ENCODE data around the gene PTPRU.

Gene PTPRU

GRCh38 chr1:29341936-29342335 lies 105.6 kb downstream of the PTPRU start:
- Histone ChIP-seq H3K4me3 (ENCODE audit: insufficient read length, low read depth) (no peak overlapping the region), H3K36me3 (ENCODE audit: insufficient read depth, insufficient read length, low read length) (no peaks in the 10 kb centered on the region), H3K9me3 (ENCODE audit: insufficient read depth, low read length) (no peaks in the 10 kb centered on the region), H3K9ac (ENCODE audit: insufficient read length, low read depth) (no peak overlapping the region), H3K27me3 (ENCODE audit: insufficient read depth, insufficient read length) (peaks cover 3% of the 10 kb centered on the region), H3K4me1 (ENCODE audit: insufficient read depth, insufficient read length) (peaks cover 3% of the 10 kb centered on the region)
- TF ChIP-seq SUZ12 (IDR thresholded peaks at IDR 0.05; ENCODE audit: extremely low read depth, insufficient read depth, insufficient read length): no peak
- no peak for TF ChIP-seq YY1 (IDR thresholded peaks at IDR 0.05; ENCODE audit: insufficient read depth, insufficient read length)
- TF ChIP-seq ZNF274 (IDR thresholded peaks at IDR 0.05; ENCODE audit: low read depth, low read length): no peak
- DNase-seq (ENCODE audit: low read depth, low spot score): no peak

DNA sequence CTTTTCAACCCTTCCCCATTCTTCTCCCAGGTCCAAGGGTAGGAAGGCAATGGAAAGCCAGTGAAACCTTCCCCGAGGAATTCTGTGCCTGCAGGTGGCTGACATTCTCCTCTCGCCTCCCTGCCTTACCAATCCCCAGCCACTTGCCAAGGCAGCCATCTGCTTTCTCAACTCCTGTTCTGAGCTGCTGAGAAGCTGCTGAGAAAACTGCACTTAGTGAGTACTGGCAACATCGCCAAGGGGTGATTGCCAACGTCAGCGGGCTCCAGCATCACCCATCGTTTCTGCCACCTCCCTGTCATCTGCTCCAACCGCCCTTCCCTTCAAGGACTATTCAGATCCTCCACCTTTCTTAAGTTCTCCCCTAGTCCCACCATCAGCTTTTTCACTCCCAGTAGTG lies 106.0 kb downstream of the PTPRU start:
- no peaks in the 10 kb centered on the region for H3K9me3 ChIP-seq (ENCODE audit: insufficient read depth, low read length)
- H3K4me3 ChIP-seq (ENCODE audit: insufficient read length, low read depth): no peak overlapping the region
- H3K9ac ChIP-seq (ENCODE audit: insufficient read length, low read depth): no peak overlapping the region
- TF ChIP-seq SUZ12 (IDR thresholded peaks at IDR 0.05; ENCODE audit: extremely low read depth, insufficient read depth, insufficient read length) (no peak), YY1 (IDR thresholded peaks at IDR 0.05; ENCODE audit: insufficient read depth, insufficient read length) (no peak), ZNF274 (IDR thresholded peaks at IDR 0.05; ENCODE audit: low read depth, low read length) (no peak)
- no peak for DNase-seq (ENCODE audit: low read depth, low spot score)
- H3K27me3 ChIP-seq (ENCODE audit: insufficient read depth, insufficient read length): peaks cover 3% of the 10 kb centered on the region
- no peaks in the 10 kb centered on the region for H3K36me3 ChIP-seq (ENCODE audit: insufficient read depth, insufficient read length, low read length)
- H3K4me1 ChIP-seq (ENCODE audit: insufficient read depth, insufficient read length): peaks cover 3% of the 10 kb centered on the region

DNA sequence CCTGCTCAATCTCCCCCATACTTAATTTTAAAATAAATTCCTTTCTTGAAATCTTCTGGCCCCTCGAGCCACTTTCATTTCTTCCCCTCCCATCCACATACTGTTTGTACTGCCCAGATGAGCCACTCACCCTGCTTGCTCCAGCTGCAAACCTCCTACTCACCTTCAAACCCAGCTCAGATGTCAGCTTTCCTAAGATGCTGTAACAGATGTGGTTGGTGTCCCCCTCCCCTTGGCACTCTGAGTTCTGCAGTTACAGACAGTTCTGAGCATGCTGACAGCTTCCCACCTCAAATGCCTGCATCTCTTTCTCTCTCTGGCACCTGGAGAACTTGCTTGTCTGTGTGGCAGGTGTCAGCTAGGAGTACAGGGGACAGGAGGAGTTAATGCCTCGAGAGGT lies 106.7 kb downstream of the PTPRU start:
- DNase-seq (ENCODE audit: low read depth, low spot score): no peak

DNA sequence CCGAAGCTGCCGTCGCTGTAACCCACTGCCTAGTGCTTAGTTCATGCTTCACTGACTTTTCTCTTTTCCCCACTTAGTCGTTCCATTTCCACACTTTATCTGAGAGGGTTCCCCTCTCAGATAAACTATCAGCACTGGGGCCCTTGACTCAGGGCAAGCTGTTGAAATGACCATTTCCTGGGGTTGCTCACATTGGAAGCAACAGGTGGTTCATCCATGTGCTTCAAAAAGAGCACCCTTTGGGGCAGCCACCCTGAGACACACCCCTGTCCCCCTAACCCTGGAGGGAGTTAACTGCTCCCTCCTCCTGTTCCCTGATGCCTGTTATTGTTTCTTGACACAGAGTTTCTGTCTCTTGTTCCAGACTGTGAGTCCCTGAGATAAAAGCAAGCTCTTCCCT lies 107.2 kb downstream of the PTPRU start:
- Histone ChIP-seq H3K9ac (ENCODE audit: insufficient read length, low read depth) (no peak overlapping the region), H3K36me3 (ENCODE audit: insufficient read depth, insufficient read length, low read length) (no peaks in the 10 kb centered on the region), H3K4me1 (ENCODE audit: insufficient read depth, insufficient read length) (peaks cover 3% of the 10 kb centered on the region), H3K27me3 (ENCODE audit: insufficient read depth, insufficient read length) (peaks cover 3% of the 10 kb centered on the region), H3K9me3 (ENCODE audit: insufficient read depth, low read length) (no peaks in the 10 kb centered on the region), H3K4me3 (ENCODE audit: insufficient read length, low read depth) (no peak overlapping the region)
- no peak for DNase-seq (ENCODE audit: low read depth, low spot score)
- no peak for TF ChIP-seq YY1 (IDR thresholded peaks at IDR 0.05; ENCODE audit: insufficient read depth, insufficient read length)
- no peak for TF ChIP-seq ZNF274 (IDR thresholded peaks at IDR 0.05; ENCODE audit: low read depth, low read length)
- no peak for TF ChIP-seq SUZ12 (IDR thresholded peaks at IDR 0.05; ENCODE audit: extremely low read depth, insufficient read depth, insufficient read length)

More for the DNA sequence above, 106.7 kb downstream of the PTPRU start:
- no peak overlapping the region for H3K4me3 ChIP-seq (ENCODE audit: insufficient read length, low read depth)
- peaks cover 3% of the 10 kb centered on the region for H3K27me3 ChIP-seq (ENCODE audit: insufficient read depth, insufficient read length)
- peaks cover 3% of the 10 kb centered on the region for H3K4me1 ChIP-seq (ENCODE audit: insufficient read depth, insufficient read length)
- no peak for TF ChIP-seq YY1 (IDR thresholded peaks at IDR 0.05; ENCODE audit: insufficient read depth, insufficient read length)
- no peak for TF ChIP-seq ZNF274 (IDR thresholded peaks at IDR 0.05; ENCODE audit: low read depth, low read length)
- no peak for TF ChIP-seq SUZ12 (IDR thresholded peaks at IDR 0.05; ENCODE audit: extremely low read depth, insufficient read depth, insufficient read length)
- H3K9me3 ChIP-seq (ENCODE audit: insufficient read depth, low read length): no peaks in the 10 kb centered on the region
- H3K36me3 ChIP-seq (ENCODE audit: insufficient read depth, insufficient read length, low read length): no peaks in the 10 kb centered on the region
- H3K9ac ChIP-seq (ENCODE audit: insufficient read length, low read depth): peak overlapping the region; percentile 27

DNA sequence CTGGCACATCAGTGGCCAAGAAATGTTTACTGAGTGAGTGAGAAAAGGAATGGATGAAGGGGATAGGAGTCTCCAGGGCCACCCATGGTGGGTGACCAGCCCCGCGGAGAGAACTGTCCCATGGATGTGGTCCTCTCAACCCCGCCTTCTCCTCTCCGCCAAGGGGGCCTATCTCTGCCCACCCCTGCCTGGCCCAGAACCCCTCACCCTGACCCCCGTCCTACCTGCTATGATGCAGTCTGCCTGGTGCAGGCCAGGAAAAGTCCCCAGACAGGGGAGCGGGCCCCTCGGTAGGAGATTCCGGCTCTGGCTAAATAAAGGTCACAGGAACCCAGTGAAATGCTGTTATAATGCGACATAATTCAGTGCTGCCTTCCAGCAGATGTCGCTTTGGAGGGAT lies 107.6 kb downstream of the PTPRU start:
- Histone ChIP-seq H3K9ac (ENCODE audit: insufficient read length, low read depth) (no peak overlapping the region), H3K36me3 (ENCODE audit: insufficient read depth, insufficient read length, low read length) (no peaks in the 10 kb centered on the region), H3K4me3 (ENCODE audit: insufficient read length, low read depth) (no peak overlapping the region), H3K27me3 (ENCODE audit: insufficient read depth, insufficient read length) (peaks cover 3% of the 10 kb centered on the region), H3K4me1 (ENCODE audit: insufficient read depth, insufficient read length) (peaks cover 3% of the 10 kb centered on the region), H3K9me3 (ENCODE audit: insufficient read depth, low read length) (no peaks in the 10 kb centered on the region)
- no peak for DNase-seq (ENCODE audit: low read depth, low spot score)
- no peak for TF ChIP-seq SUZ12 (IDR thresholded peaks at IDR 0.05; ENCODE audit: extremely low read depth, insufficient read depth, insufficient read length)
- no peak for TF ChIP-seq YY1 (IDR thresholded peaks at IDR 0.05; ENCODE audit: insufficient read depth, insufficient read length)
- TF ChIP-seq ZNF274 (IDR thresholded peaks at IDR 0.05; ENCODE audit: low read depth, low read length): no peak

GRCh38 chr1:29344336-29344735 lies 108.0 kb downstream of the PTPRU start:
- no peak for DNase-seq (ENCODE audit: low read depth, low spot score)
- H3K36me3 ChIP-seq (ENCODE audit: insufficient read depth, insufficient read length, low read length): no peaks in the 10 kb centered on the region
- no peaks in the 10 kb centered on the region for H3K9me3 ChIP-seq (ENCODE audit: insufficient read depth, low read length)
- TF ChIP-seq ZNF274 (IDR thresholded peaks at IDR 0.05; ENCODE audit: low read depth, low read length) (no peak), SUZ12 (IDR thresholded peaks at IDR 0.05; ENCODE audit: extremely low read depth, insufficient read depth, insufficient read length) (no peak), YY1 (IDR thresholded peaks at IDR 0.05; ENCODE audit: insufficient read depth, insufficient read length) (no peak)
- H3K27me3 ChIP-seq (ENCODE audit: insufficient read depth, insufficient read length): peaks cover 3% of the 10 kb centered on the region
- no peak overlapping the region for H3K4me3 ChIP-seq (ENCODE audit: insufficient read length, low read depth)
- no peak overlapping the region for H3K9ac ChIP-seq (ENCODE audit: insufficient read length, low read depth)
- H3K4me1 ChIP-seq (ENCODE audit: insufficient read depth, insufficient read length): no peaks in the 10 kb centered on the region

DNA sequence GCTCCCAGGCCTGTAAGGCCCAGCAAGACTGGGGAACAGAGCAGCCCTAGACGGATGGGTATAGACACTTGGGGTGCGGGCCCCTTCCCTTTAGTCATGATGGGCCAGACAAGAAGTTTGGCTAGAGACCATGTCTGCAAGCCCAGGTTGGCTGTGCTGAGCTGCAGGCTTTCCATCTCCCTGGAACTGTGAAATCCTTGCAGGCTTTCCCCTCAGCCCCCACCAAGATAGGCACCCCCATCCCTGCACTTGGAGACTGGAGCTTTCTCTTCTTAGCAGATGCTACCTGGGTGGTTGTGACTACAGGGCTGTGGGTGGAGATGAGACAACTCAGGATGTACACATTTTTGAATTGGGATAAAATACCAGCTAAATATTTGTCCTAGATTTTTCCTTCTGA lies 110.3 kb downstream of the PTPRU start:
- Histone ChIP-seq H3K4me3 (ENCODE audit: insufficient read length, low read depth) (no peak overlapping the region), H3K27me3 (ENCODE audit: insufficient read depth, insufficient read length) (peaks cover 3% of the 10 kb centered on the region), H3K9ac (ENCODE audit: insufficient read length, low read depth) (no peak overlapping the region), H3K4me1 (ENCODE audit: insufficient read depth, insufficient read length) (no peaks in the 10 kb centered on the region), H3K36me3 (ENCODE audit: insufficient read depth, insufficient read length, low read length) (no peaks in the 10 kb centered on the region), H3K9me3 (ENCODE audit: insufficient read depth, low read length) (no peaks in the 10 kb centered on the region)
- DNase-seq (ENCODE audit: low read depth, low spot score): no peak
- TF ChIP-seq YY1 (IDR thresholded peaks at IDR 0.05; ENCODE audit: insufficient read depth, insufficient read length) (no peak), ZNF274 (IDR thresholded peaks at IDR 0.05; ENCODE audit: low read depth, low read length) (no peak), SUZ12 (IDR thresholded peaks at IDR 0.05; ENCODE audit: extremely low read depth, insufficient read depth, insufficient read length) (no peak)
